Endothelial cell of umbilical vein (primary cell): ENCODE results near the gene ZKSCAN1. TPM values are rescaled to one million over a fixed set of nuclear protein-coding genes. Genes with fewer than 3 reads are reported as not detected.

Source experiments
- BruUV-seq: library from RNA; stranded (reverse); fragments of 400-500 nt; replicated peaks from 2 replicates; lab custom pipeline; 2021; lab: Mats Ljungman, UMichigan
- CTCF ChIA-PET: fragments of 300-600, 350-600 bp; sonication (Branson Sonifier 250); formaldehyde crosslinking; loops from one replicate; lab custom pipeline; 2021; ENCODE audit warnings: antibody characterized with exemption, inconsistent platforms; lab: Charles Lee
- POLR2A ChIA-PET: fragments of 300-600, 350-600 bp; sonication (Branson Sonifier 250); formaldehyde crosslinking; loops from one replicate; lab custom pipeline; 2021; ENCODE audit warnings: antibody characterized with exemption, inconsistent platforms; lab: Charles Lee
- DNase-seq: peaks from one replicate; pipeline ENCODE4 v3.0.0-alpha.2; 2011; ENCODE audit warnings: low read depth, low spot score
- FAIRE-seq: peaks from 2 replicates; lab custom pipeline; 2011; peaks lifted over from hg19 to GRCh38; lab: Jason Lieb, UNC
- H2AFZ ChIP-seq: 2 replicates; pipeline ENCODE4 v1.6.0; 2012; ENCODE audit warnings: low read depth, low read length, control low read depth, inconsistent platforms
- H3K27ac ChIP-seq: 2 replicates; pipeline ENCODE4 v1.5.1; 2011; ENCODE audit warnings: low read depth, mild to moderate bottlenecking, control low read depth, low read length, moderate library complexity; ENCODE audit not compliant: insufficient read depth
- H3K27me3 ChIP-seq, 2 experiments: 2 replicates each; pipeline versions ENCODE4 v1.6.0 to v1.6.1; 2011; ENCODE audit warnings: low read length in 2 of 2, mixed read lengths in 1 of 2; ENCODE audit not compliant: control insufficient read depth in 2 of 2, insufficient read depth in 2 of 2
- H3K36me3 ChIP-seq, 2 experiments: 2 replicates in 1 of 2; 3 replicates in 1 of 2; pipeline ENCODE4 v1.5.1; 2011; ENCODE audit warnings: low read length in 2 of 2, mild to moderate bottlenecking in 1 of 2, moderate library complexity in 1 of 2; ENCODE audit not compliant: control insufficient read depth in 2 of 2, insufficient read depth in 2 of 2; ENCODE audit errors: extremely low read depth in 1 of 2
- H3K4me1 ChIP-seq: 3 replicates; pipeline ENCODE4 v1.5.1; 2011; ENCODE audit warnings: mild to moderate bottlenecking, low read length; ENCODE audit not compliant: control insufficient read depth, insufficient read depth; ENCODE audit errors: extremely low read depth
- H3K4me2 ChIP-seq: 2 replicates; pipeline ENCODE4 v1.6.1; 2011; ENCODE audit warnings: low read length, control low read depth, mixed read lengths; ENCODE audit not compliant: insufficient read depth
- H3K4me3 ChIP-seq, 3 experiments: fragments of 200-600 bp in 1 of 3; sonication (generic), shearing (Covaris generic) in 1 of 3; replicated peaks in 1 of 3; 2 replicates each; pipeline ENCODE4 v1.5.1; 2011 to 2016; ENCODE audit warnings: control low read depth in 3 of 3, low read length in 3 of 3, mild to moderate bottlenecking in 2 of 3, inconsistent platforms in 1 of 3, low read depth in 1 of 3, moderate library complexity in 1 of 3; ENCODE audit not compliant: insufficient read depth in 1 of 3
- H3K79me2 ChIP-seq: 2 replicates; pipeline ENCODE4 v1.6.0; 2012; ENCODE audit warnings: low read length, inconsistent platforms; ENCODE audit not compliant: control insufficient read depth, insufficient read depth
- H3K9ac ChIP-seq: replicated peaks from 2 replicates; pipeline ENCODE3; 2011; ENCODE audit warnings: low read length, control low read depth; ENCODE audit not compliant: insufficient read depth; ENCODE audit errors: extremely low read depth
- H3K9me1 ChIP-seq: replicated peaks from 3 replicates; pipeline ENCODE4 v1.6.0; 2011; ENCODE audit warnings: mild to moderate bottlenecking, low read length; ENCODE audit not compliant: control insufficient read depth, insufficient read depth; ENCODE audit errors: extremely low read depth
- H3K9me3 ChIP-seq: replicated peaks from 2 replicates; pipeline ENCODE4 v1.5.1; 2012; ENCODE audit warnings: low read length, inconsistent platforms; ENCODE audit not compliant: control insufficient read depth, insufficient read depth
- H4K20me1 ChIP-seq: replicated peaks from 2 replicates; pipeline ENCODE3; 2011; ENCODE audit warnings: mild to moderate bottlenecking, low read length; ENCODE audit not compliant: control insufficient read depth, insufficient read depth; ENCODE audit errors: extremely low read depth
- EZH2 ChIP-seq: IDR thresholded peaks from 2 replicates; pipeline ENCODE4 v1.6.1; 2012; ENCODE audit warnings: borderline replicate concordance, low read depth, mild to moderate bottlenecking, moderate library complexity, low read length, inconsistent platforms; ENCODE audit not compliant: severe bottlenecking
- FOS ChIP-seq: IDR thresholded peaks from 2 replicates; pipeline ENCODE4 v1.6.1; 2011; ENCODE audit warnings: mild to moderate bottlenecking, low read length, moderate library complexity, borderline replicate concordance; ENCODE audit not compliant: insufficient read depth
- GATA2 ChIP-seq: IDR thresholded peaks from 2 replicates; pipeline ENCODE4 v1.7.0; 2011; ENCODE audit warnings: low read depth, mild to moderate bottlenecking, moderate library complexity, mixed read lengths, low read length; ENCODE audit not compliant: insufficient read length, insufficient read depth
- JUN ChIP-seq: IDR thresholded peaks from 2 replicates; pipeline ENCODE4 v1.6.1; 2011; ENCODE audit warnings: borderline replicate concordance, low read depth; ENCODE audit not compliant: insufficient read length, insufficient read depth
- MAX ChIP-seq: IDR thresholded peaks from 2 replicates; pipeline ENCODE4 v1.6.1; 2011; ENCODE audit not compliant: insufficient read depth, insufficient read length
- MYC ChIP-seq: IDR thresholded peaks from one replicate; pipeline ENCODE4 v1.6.1; 2011; ENCODE audit warnings: mild to moderate bottlenecking, low read depth, low read length
- POLR2A ChIP-seq: IDR thresholded peaks from 2 replicates; pipeline ENCODE4 v1.6.1; 2012; ENCODE audit warnings: low read depth, mild to moderate bottlenecking, control low read depth, low read length
- POLR2AphosphoS5 ChIP-seq: IDR thresholded peaks from 2 replicates; pipeline ENCODE4 v1.6.1; 2012; ENCODE audit warnings: low read depth, mild to moderate bottlenecking, control low read depth, low read length, moderate library complexity; ENCODE audit not compliant: insufficient read depth
- dilution Hi-C: fragments of 300-500 bp; cut with MboI; formaldehyde crosslinking; loops from one replicate; pipeline ENCODE4 v1.15.0; 2019; ENCODE audit warnings: low sequenced_read_pairs; ENCODE audit not compliant: extremely low pct_ligation_motif_present
- intact Hi-C: fragments of 100-400 bp; cut with micrococcal nuclease; formaldehyde crosslinking; loops from one replicate; pipeline ENCODE4 v1.10.0; 2022
- polyA plus RNA-seq, 4 experiments: library from polyadenylated mRNA; depleted of rRNA in 3 of 4; stranded (reverse) in 3 of 4; unstranded in 1 of 4; fragments of >200 nt; gene quantifications; 2 replicates each; pipeline versions ENCODE4 v1.2.1 to v1.2.3, GENCODE V29; 2011 to 2012; ENCODE audit warnings: missing spikeins in 1 of 4
- total RNA-seq: library from RNA; stranded (reverse); gene quantifications from 2 replicates; pipeline ENCODE4 v1.2.3, GENCODE V29; 2021
- TF ChIP-seq, protein P1 (sequence below), 2 donors: IDR thresholded peaks; 1 replicate in 1 of 2; 2 replicates in 1 of 2; pipeline ENCODE4 v1.5.1; 2011; ENCODE audit warnings: low read length in 2 of 2, mild to moderate bottlenecking in 2 of 2, moderate library complexity in 2 of 2, control low read depth in 1 of 2, inconsistent platforms in 1 of 2, low read depth in 1 of 2; ENCODE audit not compliant: insufficient read depth in 1 of 2; ENCODE audit errors: extremely low read depth in 1 of 2

Gene ZKSCAN1
- total and polyA plus RNA-seq, 2 donors (not counting 3 experiments of a cell fraction or from before 2014, with no cell fraction given): 12.3 to 57.8 TPM

DNA sequence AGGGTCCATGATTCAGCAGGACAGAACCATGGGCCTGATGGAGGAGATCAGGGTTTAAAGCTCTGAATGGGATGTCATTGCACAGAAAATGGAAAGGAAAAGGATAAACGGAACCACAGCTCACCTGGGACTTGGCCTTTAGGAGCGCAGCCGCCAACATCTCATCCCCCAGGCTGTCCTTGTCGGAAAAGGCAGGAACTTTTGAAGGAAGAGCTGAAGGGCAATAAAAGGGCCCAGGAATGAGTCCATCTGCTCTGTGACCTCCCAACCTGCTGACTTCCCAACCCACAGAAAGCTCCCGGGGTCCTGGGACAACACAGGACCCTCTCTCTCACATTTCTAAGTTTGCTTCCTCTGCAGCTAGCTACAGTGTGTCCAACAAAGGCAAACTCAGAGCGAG lies 60.0 kb downstream of the ZKSCAN1 start:
- peaks cover 5% of the 10 kb centered on the region for H3K4me1 ChIP-seq
- no TSS peak for BruUV-seq
- peaks cover 31% of the 10 kb centered on the region for H3K79me2 ChIP-seq
- H3K27ac ChIP-seq: no peak overlapping the region
- TF ChIP-seq POLR2AphosphoS5 (no peak), GATA2 (no peak), JUN (no peak), FOS (no peak), EZH2 (no peak), MYC (no peak), POLR2A (no peak), MAX (no peak)
- TF ChIP-seq, protein P1, sequence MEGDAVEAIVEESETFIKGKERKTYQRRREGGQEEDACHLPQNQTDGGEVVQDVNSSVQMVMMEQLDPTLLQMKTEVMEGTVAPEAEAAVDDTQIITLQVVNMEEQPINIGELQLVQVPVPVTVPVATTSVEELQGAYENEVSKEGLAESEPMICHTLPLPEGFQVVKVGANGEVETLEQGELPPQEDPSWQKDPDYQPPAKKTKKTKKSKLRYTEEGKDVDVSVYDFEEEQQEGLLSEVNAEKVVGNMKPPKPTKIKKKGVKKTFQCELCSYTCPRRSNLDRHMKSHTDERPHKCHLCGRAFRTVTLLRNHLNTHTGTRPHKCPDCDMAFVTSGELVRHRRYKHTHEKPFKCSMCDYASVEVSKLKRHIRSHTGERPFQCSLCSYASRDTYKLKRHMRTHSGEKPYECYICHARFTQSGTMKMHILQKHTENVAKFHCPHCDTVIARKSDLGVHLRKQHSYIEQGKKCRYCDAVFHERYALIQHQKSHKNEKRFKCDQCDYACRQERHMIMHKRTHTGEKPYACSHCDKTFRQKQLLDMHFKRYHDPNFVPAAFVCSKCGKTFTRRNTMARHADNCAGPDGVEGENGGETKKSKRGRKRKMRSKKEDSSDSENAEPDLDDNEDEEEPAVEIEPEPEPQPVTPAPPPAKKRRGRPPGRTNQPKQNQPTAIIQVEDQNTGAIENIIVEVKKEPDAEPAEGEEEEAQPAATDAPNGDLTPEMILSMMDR (IDR thresholded peaks at IDR 0.05; ENCODE audit: extremely low read depth in 1 of 2, insufficient read depth in 1 of 2, low read depth in 1 of 2, low read length in 2 of 2): no peak
- ChIA-PET CTCF (interaction anchor here (1.6 to 2.4 kb wide), 2 partner anchors 12 to 82 kb away, joined by 4 to 8 read pairs; no protein-coding TSS in a partner anchor), POLR2A (no interaction called here)
- no peak overlapping the region for H3K9ac ChIP-seq
- FAIRE-seq: no peak
- no peak for DNase-seq
- no peaks in the 10 kb centered on the region for H3K27me3 ChIP-seq
- H3K9me1 ChIP-seq: no peaks in the 10 kb centered on the region
- no peak overlapping the region for H3K4me2 ChIP-seq
- intact Hi-C loops (no loop called here), dilution Hi-C loops (no loop called here)
- H3K36me3 ChIP-seq: peaks cover 47 to 62% of the 10 kb centered on the region in 2 experiments
- H2AFZ ChIP-seq: no peak overlapping the region
- no peaks in the 10 kb centered on the region for H4K20me1 ChIP-seq
- no peak overlapping the region for H3K4me3 ChIP-seq
- H3K9me3 ChIP-seq: peaks cover 22% of the 10 kb centered on the region
